A204.1 (cell line): Measurements from ENCODE around the gene CENPS.
"Not testable (repeated sequence)": the region's sequence is repeated elsewhere in the genome, so short reads cannot be mapped to it uniquely, and the experiment has no call there.

Experiments used
- FAIRE-seq: peaks from 2 replicates; lab custom pipeline; 2012; peaks lifted over from hg19 to GRCh38; lab: Jason Lieb, UNC

Gene CENPS

GRCh38 chr1:10419351-10419750, 10.9 kb upstream of the CENPS start:
- no peak for FAIRE-seq

- FAIRE-seq, result no peak
These were observed 8.6 kb upstream of the CENPS start for GRCh38 chr1:10421637-10422036.

GRCh38 chr1:10424034-10424433, 6.2 kb upstream of the CENPS start:
- no peak for FAIRE-seq

GRCh38 chr1:10424651-10425050, 5.6 kb upstream of the CENPS start:
- no peak for FAIRE-seq

DNA sequence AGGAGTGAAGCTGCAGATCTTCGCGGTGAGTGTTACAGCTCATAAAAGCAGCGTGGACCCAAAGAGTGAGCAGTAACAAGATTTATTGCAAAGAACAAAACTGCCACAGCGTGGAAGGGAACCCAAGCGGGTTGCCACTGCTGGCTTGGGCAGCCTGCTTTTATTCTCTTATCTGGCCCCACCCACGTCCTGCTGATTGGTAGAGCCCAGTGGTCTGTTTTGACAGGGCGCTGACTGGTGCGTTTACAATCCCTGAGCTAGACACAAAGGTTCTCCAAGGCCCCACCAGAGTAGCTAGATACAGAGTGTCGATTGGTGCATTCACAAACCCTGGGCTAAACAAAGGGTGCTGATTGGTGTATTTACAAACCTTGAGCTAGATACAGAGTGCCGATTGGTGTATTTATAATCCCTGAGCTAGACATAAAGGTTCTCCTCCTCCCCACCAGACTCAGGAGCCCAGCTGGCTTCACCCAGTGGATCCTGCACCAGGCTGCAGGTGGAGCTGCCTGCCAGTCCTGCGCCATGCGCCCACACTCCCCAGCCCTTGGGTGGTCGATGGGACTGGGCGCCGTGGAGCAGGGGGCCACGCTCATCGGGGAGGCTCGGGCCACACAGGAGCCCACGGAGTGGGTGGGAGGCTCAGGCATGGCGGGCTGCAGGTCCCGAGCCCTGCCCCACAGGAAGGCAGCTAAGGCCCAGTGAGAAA, 4.3 kb upstream of the CENPS start:
- FAIRE-seq, result not testable (repeated sequence)

GRCh38 chr1:10426535-10426848, 3.7 kb upstream of the CENPS start:
- FAIRE-seq, result not testable (repeated sequence)

- no peak for FAIRE-seq
These were observed 1.2 kb upstream of the CENPS start for GRCh38 chr1:10428984-10429383.

DNA sequence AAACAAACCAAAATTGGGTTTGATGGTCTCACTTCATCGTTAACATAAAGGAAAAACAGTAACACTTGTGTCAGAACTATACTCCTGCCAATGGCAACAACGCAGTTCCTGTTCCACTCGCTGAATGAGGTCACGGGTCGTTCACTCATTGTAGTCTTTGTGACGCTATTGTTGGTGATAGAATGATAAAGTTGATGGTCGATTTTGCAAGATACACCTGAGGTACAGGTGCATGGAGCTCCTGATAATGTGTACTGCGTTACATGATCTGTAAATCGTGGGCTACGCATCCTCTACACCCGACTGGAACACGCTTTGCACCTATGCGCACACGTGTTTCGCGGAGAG, 391 bp upstream of the CENPS start:
- no peak for FAIRE-seq

DNA sequence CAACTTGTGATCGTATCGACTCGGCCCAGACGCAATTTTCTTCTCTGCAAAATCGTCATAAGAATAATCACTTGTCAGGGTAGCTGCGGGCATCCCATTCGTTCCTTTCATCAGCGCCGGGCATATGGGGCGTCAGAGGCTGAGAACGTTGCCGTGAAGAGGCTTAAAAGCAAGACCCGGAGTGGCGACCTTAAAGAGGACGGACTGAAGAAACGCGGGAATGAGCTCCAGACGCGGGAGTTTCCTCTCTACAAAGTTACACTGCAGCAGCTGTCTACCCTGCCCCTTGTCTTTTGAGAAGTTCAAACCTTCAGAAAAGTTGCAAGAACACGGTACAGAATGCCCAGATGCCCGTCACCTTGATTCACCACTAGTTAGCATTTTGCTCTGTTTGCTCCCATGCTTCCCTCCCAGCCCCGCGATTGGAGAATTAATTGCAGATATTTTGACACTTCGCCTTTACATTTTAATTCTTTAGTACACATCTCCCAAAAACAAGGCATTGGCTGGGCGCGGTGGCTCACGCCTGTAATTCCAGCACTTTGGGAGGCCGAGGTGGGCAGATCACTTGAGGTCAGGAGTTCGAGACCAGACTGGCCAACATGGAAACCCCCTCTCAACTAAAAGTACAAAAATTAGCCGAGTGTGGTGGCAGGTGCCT, 967 bp downstream of the CENPS start:
- no peak for FAIRE-seq

DNA sequence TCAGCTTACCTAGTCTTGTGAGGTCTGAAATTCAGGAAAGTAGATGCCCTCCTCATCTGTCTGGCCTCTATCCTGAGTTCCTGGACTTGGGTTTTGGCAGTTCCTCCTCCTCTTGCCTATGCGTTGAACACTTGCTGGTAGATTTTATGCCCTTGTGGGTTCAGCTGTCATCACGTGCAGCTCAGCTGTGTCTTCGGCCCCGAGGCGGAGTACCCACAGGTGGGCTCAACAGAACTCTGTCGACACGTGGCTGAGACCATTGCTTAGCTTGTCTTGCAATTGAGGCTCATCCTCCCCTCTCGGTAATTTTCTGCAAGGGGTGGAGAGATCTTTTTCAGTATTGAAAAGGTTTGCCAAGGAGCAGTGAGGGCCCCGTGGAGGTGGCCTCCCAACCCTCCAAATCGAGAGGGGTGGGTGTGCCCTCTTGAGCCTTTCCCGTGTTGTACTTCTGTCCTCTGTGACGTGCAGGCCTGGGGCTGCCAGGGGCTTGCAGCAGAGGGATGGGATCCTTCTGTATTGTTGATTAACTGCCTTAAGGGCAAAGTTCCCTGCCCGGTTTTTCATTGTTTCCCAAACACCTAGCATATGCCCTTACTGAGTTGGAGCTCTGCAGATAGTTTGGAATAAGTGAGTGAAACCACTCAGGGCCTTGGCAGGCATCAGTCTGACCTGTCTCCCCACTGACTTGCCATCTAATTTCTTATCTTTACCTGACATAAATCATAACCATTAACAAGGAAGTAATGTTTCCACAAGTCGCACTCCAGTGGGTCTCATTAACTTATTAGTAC, 2.9 kb downstream of the CENPS start:
- FAIRE-seq, result no peak

DNA sequence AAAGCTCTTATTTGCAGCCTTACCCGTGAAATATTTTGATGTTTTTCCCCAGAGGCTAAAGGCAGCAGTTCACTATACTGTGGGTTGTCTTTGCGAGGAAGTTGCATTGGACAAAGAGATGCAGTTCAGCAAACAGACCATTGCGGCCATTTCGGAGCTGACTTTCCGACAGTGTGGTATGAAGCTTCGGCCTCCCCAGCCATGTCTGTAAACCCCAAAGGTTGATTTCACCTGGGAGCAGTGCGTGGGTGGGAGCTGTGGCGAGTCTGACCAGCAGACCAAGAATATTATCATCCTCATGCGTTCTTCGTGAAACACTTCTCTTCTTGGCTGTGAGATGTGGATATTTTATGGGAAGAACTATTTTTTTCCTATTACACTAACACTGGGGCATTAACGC, 3.6 kb downstream of the CENPS start:
- FAIRE-seq, result no peak

- FAIRE-seq, result no peak
These were observed 4.4 kb downstream of the CENPS start for GRCh38 chr1:10434590-10434989.

DNA sequence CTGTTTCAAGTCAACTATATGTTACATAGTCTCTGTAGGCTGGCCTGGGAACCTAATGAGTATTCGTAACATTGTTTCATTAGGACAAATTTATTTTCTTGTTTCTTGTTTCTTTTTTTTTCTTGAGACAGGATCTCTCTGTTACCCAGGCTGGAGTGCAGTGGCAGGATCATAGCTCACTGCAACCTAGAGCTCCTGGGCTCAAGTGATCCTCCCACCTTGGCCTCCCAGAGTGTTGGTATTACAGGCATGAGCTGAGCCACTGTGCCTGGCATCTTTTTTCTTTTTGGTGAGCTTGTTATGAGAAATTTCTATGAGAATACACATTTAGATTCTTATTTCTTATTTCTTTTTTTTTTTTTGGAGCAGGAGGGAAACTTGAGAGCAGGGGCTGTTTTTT, 6.8 kb downstream of the CENPS start:
- no peak for FAIRE-seq

- FAIRE-seq, result no peak
These were observed 8.5 kb downstream of the CENPS start for GRCh38 chr1:10438677-10439163.

DNA sequence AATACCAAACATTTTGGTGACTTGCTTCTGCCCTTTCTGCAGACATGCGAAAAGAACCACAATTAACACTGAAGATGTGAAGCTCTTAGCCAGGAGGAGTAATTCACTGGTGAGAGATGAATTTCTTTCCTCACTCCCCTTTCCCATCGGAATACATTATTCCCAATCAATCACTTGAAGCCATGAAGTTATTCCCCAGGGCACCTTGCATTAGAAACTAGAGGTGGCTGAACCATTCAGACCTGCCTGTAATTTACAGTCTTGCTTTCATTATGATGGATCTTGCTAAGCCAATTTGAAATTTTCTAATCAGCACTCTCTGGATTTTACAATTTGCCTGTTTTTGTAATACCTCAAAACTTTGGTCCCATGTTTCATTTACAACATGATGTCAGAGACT, 10.1 kb downstream of the CENPS start:
- FAIRE-seq, result no peak

DNA sequence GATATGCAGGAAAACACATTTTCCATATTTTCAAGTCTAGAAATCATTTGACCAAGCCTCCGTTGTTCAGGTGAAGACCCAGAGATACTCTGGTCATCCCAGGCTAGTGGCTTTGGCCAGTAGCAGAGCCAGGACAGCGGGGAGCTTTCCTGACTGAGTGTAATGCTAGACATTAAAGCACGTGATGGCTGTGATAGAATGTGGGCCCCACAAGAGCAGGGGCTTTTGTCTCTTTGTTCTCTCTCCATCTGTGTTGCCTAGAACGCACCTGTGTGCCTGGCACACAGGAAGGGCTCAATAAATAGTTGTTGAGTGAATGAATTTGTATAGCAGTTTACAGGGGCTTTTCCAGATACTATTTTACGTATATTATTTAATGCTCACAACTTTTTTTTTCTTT, 10.6 kb downstream of the CENPS start:
- no peak for FAIRE-seq

DNA sequence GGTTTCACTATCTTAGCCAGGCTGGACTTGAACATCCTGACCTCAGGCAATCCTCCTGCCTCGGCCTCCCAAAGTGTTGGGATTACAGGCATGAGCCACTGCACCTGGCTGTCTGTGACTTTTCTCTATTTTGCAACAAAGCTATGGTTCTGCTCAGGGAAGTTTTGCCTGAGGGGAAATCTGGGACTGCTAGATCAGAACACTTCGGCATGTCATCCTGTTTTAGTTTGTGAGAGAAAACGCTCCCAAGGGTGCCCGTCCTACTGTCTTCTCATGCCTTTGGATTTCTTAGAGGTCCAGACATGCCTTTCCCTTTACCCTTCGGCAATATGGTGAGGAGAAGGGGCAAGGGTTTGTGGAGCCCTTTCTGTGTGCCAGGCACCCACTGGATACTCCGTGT, 14.0 kb downstream of the CENPS start:
- no peak for FAIRE-seq

- no peak for FAIRE-seq
These were observed 14.7 kb downstream of the CENPS start for GRCh38 chr1:10444795-10445397.

- FAIRE-seq, result no peak
These were observed 16.7 kb downstream of the CENPS start for GRCh38 chr1:10446790-10447422.

GRCh38 chr1:10449751-10450150, 19.5 kb downstream of the CENPS start, which contains the start of gene CORT:
TSS of gene CORT (plus strand) at chr1:10450031. CDS start at chr1:10450224, 193 bp downstream.
- FAIRE-seq, result no peak

GRCh38 chr1:10450156-10450814, 20.1 kb downstream of the CENPS start:
- FAIRE-seq, result no peak

DNA sequence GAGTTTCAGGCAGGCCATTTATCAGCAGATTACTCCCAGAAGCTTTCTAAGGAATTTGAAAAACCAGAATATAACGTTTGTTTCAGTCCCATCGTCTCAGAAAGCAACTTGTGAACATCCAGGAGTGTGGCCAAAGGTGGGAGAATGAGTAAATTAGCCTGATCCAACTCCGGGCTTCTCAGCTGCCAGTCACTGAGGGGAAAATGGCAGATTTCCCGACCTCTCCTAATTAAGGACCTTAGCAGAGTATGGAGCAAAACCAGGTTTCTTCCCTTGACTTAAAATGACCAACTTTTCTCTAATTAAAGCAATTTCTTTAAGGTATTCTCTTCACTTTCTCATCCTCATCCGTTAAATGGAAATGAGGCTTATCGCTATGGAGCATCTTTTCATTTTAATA, 20.6 kb downstream of the CENPS start:
- FAIRE-seq, result no peak
